Endothelial cell (in vitro differentiated cells): Measurements from ENCODE around the gene PCDHGB5. TPM values are rescaled to one million over a fixed set of nuclear protein-coding genes. Genes with fewer than 3 reads are reported as not detected.
"Not testable (repeated sequence)": the region's sequence is repeated elsewhere in the genome, so short reads cannot be mapped to it uniquely, and the experiment has no call there.

ENCODE experiments used
- DNase-seq: peaks from one replicate; pipeline ENCODE4 v3.0.0; 2021; ENCODE audit warnings: low spot score
- H3K27ac Mint-ChIP-seq: one replicate; pipeline ENCODE4 v1.8.0; 2021; ENCODE audit warnings: mixed read lengths, inconsistent platforms; ENCODE audit not compliant: unreplicated experiment
- H3K27me3 Mint-ChIP-seq: one replicate; pipeline ENCODE4 v1.8.0; 2021; ENCODE audit warnings: mild to moderate bottlenecking, moderate library complexity, mixed read lengths, inconsistent platforms; ENCODE audit not compliant: unreplicated experiment
- H3K36me3 Mint-ChIP-seq: one replicate; pipeline ENCODE4 v1.8.0; 2021; ENCODE audit warnings: mild to moderate bottlenecking, low read depth, mixed read lengths, inconsistent platforms; ENCODE audit not compliant: unreplicated experiment
- H3K4me1 Mint-ChIP-seq: one replicate; pipeline ENCODE4 v1.8.0; 2021; ENCODE audit warnings: mild to moderate bottlenecking, mixed read lengths, inconsistent platforms; ENCODE audit not compliant: unreplicated experiment
- H3K4me3 Mint-ChIP-seq: one replicate; pipeline ENCODE4 v1.8.0; 2021; ENCODE audit warnings: mild to moderate bottlenecking, mixed read lengths, inconsistent platforms; ENCODE audit not compliant: unreplicated experiment
- H3K9me3 Mint-ChIP-seq: one replicate; pipeline ENCODE4 v1.8.0; 2021; ENCODE audit warnings: mixed read lengths, inconsistent platforms; ENCODE audit not compliant: unreplicated experiment
- CTCF ChIP-seq: fragments of 200-600 bp; sonication (generic); IDR thresholded peaks from one replicate; pipeline ENCODE4 v1.5.0; 2021; ENCODE audit warnings: antibody characterized with exemption; ENCODE audit not compliant: unreplicated experiment
- total RNA-seq: library from RNA; stranded (reverse); fragmentation: NEBNext Ultra II Directional; extraction: Animal tissue kit (Norgen Biotek cat#: 25700); gene quantifications from one replicate; pipeline ENCODE4 v1.2.1, GENCODE V29; 2021; ENCODE audit not compliant: unreplicated experiment

Gene PCDHGB5
- total RNA-seq, 1 donor from 2014 or later: 5.5 TPM

GRCh38 chr5:141402553-141403243, 5.0 kb downstream of the PCDHGB5 start, which contains the start of gene PCDHGA9:
PCDHGA9 (plus strand) TSS chr5:141402778; CDS start chr5:141402953, 175 bp downstream.
- TF ChIP-seq CTCF: no peak
- Mint-ChIP-seq H3K27ac (no peak within 1 kb of the TSS), H3K27me3 (peaks cover 2% of the 10 kb centered on the region), H3K9me3 (peaks cover 19% of the 10 kb centered on the region), H3K4me3 (peak within 1 kb of the TSS; percentile 26), H3K4me1 (peaks cover 7% of the 10 kb centered on the region), H3K36me3 (peaks cover 40% of the 10 kb centered on the region)
- no peak for DNase-seq

- Mint-ChIP-seq H3K27me3 (peaks cover 2% of the 10 kb centered on the region), H3K4me1 (peaks cover 8% of the 10 kb centered on the region), H3K4me3 (peak overlapping the region; percentile 26), H3K36me3 (peaks cover 44% of the 10 kb centered on the region), H3K27ac (no peak overlapping the region), H3K9me3 (peaks cover 19% of the 10 kb centered on the region)
- TF ChIP-seq CTCF: no peak
- DNase-seq: no peak
Measured at GRCh38 chr5:141403387-141403786, 5.6 kb downstream of the PCDHGB5 start.

- peaks cover 42% of the 10 kb centered on the region for H3K36me3 Mint-ChIP-seq
- peak; percentile 89 for TF ChIP-seq CTCF
- peak within 1 kb of the TSS; percentile 93 for H3K27ac Mint-ChIP-seq
- H3K27me3 Mint-ChIP-seq: not testable (repeated sequence)
- peaks cover 24% of the 10 kb centered on the region for H3K4me1 Mint-ChIP-seq
- DNase-seq: peak; percentile 87
- H3K9me3 Mint-ChIP-seq: peaks cover 10% of the 10 kb centered on the region
- H3K4me3 Mint-ChIP-seq: peak within 1 kb of the TSS; percentile 97
Measured at GRCh38 chr5:141407790-141408505, 10.2 kb downstream of the PCDHGB5 start, which contains the start of gene PCDHGB6. PCDHGB6 (plus strand) TSS chr5:141408021; CDS start chr5:141408203, 182 bp downstream.

DNA sequence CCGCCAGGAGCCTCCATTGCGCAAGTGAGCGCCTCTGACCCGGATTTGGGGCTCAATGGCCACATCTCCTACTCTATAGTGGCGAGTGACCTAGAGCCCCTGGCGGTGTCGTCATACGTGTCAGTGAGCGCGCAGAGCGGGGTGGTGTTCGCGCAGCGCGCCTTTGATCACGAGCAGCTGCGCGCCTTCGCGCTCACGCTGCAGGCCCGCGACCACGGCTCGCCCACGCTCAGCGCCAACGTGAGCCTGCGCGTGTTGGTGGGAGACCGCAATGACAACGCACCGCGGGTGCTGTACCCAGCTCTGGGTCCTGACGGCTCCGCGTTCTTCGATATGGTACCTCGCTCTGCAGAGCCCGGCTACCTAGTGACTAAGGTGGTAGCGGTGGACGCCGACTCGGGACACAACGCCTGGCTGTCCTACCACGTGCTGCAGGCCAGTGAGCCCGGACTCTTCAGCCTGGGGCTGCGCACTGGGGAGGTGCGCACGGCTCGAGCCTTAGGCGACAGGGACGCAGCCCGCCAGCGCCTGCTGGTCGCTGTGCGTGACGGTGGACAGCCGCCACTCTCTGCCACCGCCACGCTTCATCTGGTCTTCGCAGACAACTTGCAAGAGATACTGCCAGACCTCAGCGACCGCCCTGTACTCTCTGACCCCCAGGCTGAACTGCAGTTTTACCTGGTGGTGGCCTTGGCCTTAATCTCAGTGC, 12.0 kb downstream of the PCDHGB5 start:
- Mint-ChIP-seq H3K27me3 (peaks cover 8% of the 10 kb centered on the region), H3K36me3 (peaks cover 48% of the 10 kb centered on the region), H3K9me3 (peaks cover 15% of the 10 kb centered on the region), H3K4me3 (peak overlapping the region; percentile 97), H3K27ac (no peak overlapping the region), H3K4me1 (peaks cover 38% of the 10 kb centered on the region)
- TF ChIP-seq CTCF: no peak
- no peak for DNase-seq
